ENCODE data around the gene COL23A1.

Gene COL23A1

DNA sequence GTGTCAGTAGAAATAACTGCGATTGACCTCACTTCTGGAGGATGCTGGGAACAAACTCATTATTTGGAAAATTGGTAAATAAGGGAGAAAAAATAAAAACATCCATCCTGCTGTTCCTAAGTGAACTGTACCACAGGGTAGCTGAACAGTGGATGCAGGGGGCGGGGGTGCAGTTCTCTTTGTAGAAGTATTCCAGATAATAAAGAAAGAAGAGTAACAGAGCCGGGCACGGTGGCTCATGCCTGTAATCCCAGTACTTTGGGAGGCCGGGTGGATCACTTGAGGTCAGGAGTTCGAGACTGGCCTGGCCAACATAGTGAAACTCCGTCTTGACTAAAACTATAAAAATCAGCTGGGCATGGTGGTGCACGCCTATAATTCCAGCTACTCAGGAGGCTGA, 132.1 kb downstream of the COL23A1 start:
- no peak for DNase-seq (ENCODE audit: low spot score)

DNA sequence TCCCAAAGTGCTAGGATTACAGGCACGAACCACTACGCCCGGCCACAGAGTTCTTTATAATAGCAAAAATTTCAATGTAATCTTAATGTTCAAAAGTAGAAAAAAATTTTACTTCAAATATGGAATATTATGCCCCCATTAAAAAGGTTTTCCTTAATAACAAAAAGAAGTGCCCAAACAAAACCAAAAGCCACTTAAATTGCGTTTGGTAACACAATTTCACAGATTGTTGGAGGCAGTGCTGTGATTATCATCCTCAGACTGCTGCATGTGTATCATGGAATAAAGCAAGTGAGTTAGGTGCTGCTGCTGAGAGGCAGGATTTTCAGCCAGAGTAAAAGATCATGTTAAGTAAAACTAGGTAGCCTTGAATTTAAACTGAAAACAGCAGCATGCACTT, 132.7 kb downstream of the COL23A1 start:
- DNase-seq (ENCODE audit: low spot score), result no peak

DNA sequence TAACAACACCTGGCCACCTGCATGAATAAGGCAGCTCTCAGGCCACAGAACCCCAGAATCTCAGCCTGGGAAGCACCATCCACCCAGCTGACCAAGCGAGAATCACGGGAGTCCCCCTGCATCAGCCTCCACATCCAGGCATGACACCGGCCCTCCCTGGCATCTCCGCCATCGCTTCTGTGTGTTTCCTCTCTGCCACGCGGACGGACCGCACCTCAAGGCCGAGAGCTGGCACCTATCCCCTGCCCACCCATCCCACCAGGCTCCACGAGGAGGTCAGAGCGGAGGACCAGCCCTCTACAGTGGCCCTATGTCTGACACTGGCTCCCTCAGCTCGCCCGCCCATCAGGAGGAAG, 134.7 kb downstream of the COL23A1 start:
- DNase-seq (ENCODE audit: low spot score), result no peak

DNA sequence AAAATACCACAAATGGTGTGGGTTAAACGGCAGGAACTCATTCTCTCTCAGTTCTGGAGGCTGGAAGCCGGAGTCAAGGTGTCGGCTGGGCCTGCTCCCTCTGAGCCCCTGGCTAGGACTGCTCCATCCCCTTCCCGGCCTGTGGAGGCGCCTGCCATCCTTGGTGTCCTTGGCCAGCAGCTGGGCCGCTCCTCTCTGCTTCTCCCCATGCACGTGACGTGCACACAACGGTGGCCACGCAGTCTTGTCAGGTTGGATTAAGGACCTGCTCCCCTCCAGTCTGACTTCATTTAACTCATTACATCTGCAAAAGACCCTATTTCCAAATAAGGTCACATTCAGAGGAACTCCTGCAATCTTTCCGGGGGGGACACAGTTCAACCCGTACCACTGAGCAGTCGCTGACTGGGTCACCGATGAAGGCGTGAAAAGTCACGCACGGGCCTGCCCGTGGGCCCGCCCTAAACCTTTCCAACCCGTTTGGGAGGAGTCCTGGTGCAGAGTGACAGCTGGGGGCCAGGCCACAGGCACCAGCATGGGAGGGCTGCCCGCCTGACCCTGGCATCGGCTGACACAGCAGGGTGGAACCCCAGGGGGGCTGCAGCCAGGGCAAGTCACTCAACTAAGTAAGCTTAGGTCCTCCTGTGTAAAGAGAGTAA, 135.2 kb downstream of the COL23A1 start:
- DNase-seq (ENCODE audit: low spot score), result no peak

DNA sequence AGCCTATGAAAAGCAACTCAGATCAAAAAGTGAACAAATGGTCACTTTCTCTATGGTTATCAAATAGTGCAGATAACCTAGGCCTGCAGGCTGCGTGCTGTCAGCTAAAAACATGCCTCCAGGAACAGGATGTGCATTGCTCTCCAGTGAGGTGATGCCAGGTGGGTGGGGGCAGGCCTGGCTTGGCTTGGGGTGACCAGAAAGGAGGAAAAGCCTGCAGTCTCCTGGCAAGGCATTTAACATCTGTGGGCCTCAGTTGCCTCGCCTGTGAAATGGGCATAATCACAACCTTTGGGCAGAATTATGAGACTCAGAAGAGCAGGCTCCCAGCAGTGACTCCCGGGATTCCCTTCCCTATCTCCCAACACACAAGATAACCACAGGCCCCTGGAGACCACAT, 135.9 kb downstream of the COL23A1 start:
- no peak for DNase-seq (ENCODE audit: low spot score)

DNA sequence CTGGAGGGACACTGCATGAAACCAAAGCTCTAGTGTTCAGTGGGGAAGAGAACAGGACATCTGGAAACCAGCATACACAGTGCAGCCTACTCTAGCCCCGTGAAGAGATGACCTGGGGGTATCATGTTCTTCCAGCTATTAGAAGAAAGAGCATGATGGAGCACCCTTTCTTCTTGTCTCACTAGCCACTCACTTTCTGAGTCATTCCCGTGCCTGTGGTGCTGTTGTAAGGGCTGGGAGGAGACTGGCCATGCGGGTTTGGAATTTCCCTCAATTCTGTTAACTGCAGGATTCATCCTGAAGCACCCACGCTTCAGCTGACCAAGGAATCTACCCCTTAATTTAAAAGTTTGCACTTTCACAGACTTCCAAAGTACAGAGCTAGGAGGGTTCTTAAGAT, 137.0 kb downstream of the COL23A1 start:
- DNase-seq (ENCODE audit: low spot score), result no peak

DNA sequence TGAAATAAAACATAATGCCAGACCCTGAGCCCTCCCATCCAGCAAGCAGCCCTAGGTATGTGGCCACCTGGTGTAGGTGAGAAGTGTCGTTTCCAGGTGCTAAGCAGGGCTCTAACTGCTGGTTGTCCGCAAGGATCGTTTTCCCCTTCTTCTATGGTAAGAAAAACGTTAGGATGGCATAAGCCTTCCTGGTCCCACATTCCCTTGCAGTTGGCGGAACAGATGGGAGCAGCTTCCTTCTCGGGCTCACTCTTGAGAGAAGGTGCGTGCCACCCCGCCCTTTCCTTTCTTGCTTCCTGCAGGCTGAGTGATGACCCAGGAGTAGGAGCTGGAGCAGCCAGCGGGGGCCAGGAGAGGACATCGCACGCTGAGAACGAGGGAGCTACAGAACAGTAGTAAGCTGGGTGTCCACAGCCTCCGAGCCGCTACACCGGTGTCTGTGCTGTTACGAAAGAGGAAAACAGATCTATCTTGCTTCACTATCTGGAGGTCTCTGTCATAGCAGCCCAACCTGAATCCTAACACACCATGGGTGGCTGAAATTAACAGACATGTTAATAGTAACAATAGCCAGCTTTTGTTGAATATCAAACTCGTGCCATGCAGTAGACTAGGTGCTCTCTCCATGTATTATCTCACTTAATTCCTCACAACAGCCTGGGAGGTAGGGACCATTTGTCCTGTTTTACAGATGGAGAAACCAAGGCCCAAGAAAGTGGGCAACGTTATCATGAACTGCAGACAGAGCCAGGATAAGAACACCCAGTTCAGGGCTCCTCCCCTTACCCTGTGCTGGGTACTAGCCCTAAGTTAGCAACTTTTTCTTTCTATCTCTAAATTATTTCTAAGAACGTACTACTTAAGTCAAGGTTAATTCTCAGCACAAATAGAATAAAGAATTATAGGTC, 139.8 kb downstream of the COL23A1 start:
- no peak for DNase-seq (ENCODE audit: low spot score)

DNA sequence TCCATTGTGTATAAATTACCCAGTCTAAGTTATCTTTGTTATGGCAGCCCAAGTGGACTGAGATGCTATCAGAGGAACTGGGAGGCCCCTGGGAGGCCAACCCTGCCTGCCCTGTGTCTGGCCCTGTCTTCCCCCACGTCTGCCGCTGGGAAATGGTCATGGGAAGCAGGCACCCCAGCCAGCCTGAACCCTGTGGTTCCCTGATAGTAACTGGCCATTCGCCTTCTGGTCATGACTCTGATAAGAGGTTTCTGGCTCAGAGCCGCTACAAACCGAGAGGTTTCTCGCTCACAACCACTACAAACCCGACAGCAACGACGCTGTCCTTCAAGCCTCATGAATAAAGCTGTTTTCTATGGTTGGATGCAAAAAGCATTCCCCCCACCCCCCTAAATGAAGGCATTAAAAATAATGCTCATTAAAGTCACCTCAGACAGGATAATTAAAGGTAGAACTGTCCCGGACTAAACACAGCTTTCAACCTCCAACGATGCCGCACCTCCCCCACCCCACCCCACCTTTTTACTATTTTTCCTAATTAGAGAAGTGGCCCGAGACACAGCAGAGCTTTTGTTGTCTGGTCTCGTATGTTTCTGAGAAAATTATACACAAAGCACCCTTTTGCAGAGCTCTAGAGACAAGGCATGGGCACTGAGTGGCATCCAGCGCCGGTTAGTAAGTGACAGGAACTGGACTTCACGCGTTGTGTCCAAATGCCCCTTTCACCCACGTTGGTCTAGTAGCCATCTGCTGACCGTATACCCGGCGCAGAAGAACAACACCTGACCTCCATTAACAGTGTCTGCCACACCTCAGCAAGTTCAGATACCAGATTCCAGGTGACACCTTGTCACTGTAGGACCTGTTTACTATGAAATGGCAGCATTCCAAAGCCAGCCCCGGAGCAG, 140.8 kb downstream of the COL23A1 start:
- DNase-seq (ENCODE audit: low spot score), result no peak

DNA sequence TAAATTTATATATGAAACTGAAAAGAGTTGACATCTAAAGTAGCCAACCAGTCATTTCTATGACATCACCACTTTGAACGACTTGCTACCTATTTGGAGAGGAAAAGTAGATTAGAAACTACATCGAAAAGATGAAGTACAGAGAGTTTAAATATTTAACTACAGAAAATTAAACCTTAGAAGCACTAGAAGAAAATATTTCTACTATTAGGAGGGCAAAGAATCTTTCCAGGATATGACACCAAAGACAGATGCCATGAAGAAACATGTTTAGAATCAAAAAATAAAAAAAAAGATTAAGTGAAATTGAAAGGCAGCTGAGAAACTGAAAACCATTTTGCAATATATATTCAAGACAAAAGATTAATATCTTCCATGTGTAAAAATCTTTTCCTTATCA, 144.7 kb downstream of the COL23A1 start:
- DNase-seq (ENCODE audit: low spot score), result no peak

DNA sequence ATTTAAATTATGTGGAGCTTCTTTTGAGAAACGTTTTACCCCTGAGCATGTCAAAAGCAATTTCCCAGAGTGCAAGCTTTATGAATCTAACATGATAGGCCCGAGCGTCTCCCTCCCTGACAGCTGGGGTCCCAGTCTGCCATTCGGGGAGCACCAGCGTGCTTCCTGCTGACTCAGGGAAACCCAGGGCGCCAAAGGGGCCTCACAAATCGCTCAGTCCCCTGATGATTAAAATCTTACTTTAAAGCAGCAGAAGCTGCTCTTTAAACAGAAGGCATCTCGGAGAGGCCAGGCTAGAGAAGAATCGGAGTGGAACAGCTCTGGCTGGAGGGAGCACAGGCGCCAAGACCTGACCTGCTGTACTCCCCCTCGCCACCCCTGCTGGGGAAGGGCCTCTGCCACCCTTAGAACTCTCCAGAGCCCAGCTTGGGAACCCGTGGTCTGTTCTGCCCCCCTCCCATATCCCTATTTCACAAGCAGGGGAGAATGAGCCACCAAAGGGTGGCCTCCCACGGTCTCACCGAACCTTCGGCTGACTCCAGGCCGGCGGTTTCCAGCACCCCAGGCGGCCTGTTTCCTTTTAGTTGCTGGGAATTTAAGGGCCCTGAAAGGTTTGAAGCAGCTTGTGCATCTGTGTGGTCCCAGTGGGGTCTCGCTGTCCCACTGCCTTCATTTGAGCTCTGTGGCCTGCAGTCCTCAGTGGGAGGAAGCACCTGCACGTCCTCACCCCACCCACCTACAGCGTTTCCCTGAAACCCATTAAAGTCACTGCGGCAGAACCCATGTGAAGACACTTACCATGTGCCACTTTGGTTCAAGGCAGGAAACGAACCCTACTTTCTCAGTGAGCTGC, 147.6 kb downstream of the COL23A1 start:
- no peak for DNase-seq (ENCODE audit: low spot score)

DNA sequence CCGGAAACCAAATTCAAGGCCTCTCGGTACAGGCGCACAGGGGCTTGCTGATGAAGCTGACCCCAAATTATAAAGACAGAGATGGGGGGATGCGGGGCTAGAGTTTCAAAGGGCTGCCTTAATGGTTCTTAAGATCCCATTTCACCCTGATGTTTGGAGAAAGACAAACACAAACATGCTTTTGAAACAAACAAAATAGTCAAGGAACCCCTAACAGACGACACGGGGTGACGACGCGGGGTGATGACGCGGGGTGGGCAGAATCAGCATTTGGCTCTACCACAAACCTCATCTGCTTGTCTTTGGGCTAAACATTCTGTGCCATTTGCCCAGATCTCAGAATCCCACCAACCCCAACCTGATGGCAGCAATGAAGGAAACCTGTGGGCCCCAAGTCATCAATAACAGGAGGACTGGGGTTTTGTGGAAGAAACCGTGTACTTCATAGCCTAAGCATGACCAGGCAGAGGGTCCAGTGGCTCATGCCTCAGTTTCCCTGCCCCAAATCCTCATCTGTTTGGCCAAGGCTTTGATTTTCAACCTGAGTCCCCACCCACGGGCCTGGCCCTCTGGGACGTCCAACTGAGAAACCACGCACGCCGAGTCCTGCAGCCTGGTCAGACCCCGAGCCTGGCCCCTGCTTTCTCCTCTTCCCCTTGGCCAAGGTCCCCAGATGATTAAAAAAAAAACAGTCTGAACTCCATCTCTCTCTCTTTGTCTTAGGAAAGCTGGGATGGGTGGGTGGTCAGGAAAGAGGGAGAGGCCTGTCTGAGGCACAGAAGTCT, 148.5 kb downstream of the COL23A1 start:
- DNase-seq (ENCODE audit: low spot score), result no peak

DNA sequence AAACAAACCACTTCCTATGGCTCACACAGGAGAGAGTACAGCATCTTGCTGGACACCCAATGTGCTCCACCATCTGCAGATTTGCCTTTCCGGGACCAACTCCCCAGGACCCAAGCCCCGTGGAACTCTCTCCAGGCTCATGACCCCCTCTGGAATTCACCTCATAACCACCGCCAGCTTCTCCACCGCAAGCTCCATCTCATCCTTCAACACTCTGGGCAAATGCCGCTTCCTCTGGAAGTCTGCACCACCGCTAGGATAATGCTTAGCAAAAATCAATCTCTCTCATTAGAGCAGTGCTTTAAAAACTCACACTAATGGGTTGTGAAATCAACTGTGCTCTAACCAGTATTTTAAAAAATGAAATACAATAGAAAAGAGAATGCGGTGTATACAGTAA, 150.0 kb downstream of the COL23A1 start:
- DNase-seq (ENCODE audit: low spot score), result no peak

DNA sequence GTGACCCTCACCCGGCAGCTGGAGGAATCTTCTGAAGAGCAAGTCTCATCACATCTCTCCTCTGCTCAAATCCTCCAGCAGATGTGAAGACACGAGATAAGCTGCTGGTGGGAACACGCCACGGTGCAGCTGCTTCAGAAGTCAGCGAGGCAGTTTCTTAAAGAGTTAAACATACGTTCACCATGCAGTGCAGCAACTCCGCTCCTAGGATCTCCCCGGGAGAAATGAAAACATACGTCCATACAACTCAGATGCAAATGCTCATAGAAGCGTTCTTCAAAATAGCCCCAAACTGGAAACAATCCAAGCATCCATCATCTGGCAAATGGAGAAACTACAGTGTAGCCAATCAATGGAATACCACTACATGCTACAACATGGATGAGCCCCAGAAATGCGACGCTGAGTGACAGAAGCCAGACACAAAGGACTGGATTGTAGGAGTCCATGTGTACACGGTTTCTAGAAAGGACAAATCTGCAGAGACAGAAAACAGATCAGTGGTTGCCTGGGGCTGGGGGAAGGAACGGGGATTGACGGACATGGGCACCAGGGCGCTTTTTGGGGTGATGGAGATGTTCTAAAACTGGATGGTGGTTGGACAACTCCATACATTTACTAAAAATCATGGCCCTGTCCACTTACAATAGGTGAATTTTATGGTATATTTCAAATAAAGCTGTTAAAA, 150.6 kb downstream of the COL23A1 start:
- DNase-seq (ENCODE audit: low spot score), result no peak

DNA sequence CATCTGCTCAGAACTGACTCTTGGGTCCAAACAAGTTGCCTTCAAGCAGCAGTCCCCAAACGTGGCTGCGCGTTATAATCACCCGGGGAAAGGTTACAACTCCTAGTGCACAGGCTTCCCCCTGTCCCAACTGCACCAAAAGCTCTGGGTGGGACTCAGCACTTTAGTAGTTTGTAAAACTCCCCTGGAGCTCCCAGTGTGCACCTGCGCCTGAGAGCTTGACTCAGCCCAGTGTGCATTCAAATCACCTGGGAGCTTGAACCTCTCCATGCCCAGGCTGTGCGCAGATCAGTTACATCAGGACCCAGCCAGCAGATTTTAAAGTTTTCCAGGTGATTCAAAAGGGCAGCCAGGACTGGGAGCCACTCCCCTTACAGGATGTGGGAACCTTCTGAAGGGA, 151.4 kb downstream of the COL23A1 start:
- no peak for DNase-seq (ENCODE audit: low spot score)

DNA sequence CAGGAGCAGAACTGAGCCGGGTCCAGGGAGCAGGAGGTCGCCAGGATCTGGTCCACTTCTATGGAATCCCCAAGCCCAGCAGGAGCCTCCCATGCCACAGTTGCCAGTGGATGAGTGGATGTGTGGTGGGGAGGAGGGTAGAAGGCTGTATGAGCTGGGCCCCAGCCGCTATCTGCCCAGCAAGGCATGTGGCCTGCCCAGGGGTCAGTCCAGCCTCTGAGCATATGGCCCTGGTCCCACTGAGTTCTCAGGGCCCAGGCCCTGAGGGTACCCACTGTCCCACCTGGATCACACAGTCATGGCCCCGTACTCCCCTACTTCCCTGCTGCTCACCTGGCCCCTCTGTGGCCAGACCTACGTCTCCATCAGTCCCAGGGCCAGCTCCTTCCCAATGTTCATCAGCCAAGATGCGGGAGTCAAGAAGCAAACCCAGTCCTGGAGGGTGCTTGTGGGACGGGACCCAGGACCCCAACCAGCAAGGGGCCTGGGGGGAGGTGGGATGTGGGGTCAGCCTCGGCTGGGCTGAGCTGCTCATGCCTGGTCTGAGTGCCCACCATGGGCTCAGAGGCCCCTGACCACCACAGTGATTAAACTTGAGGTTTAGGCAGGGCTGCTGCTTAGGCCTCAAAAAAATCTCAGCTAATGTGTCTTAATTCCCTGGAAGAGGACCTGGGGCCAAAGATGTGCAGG, 152.7 kb downstream of the COL23A1 start:
- no peak for DNase-seq (ENCODE audit: low spot score)

DNA sequence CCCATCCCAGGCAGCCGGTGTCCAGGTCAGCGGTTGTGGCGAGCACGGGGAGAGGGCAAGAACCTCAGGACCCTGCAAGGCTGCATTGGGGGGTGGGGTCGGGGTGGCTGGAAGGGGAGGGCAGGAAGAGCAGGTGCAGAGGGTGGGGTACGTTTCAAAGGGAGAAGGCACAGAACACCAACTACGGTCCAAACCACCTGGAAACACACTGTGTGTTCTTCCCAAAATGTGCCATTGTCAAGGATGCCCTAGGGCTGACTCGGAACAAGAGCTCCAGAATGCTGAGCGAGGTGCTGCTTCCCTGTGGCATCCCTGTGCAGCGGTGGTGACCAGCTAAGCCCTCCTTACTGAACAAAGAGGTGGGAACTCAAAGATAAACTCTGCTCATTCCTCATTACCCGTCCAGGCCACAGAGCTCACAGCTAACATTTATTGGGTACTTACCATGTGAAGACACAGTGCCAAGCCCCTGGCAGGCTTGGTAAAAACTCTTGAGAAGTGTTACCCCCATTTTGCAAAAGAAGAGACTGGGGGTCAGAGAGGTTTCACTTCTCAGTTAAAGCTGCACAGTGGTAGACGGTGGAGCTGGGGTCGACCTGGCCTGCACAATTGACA, 153.8 kb downstream of the COL23A1 start:
- no peak for DNase-seq (ENCODE audit: low spot score)

DNA sequence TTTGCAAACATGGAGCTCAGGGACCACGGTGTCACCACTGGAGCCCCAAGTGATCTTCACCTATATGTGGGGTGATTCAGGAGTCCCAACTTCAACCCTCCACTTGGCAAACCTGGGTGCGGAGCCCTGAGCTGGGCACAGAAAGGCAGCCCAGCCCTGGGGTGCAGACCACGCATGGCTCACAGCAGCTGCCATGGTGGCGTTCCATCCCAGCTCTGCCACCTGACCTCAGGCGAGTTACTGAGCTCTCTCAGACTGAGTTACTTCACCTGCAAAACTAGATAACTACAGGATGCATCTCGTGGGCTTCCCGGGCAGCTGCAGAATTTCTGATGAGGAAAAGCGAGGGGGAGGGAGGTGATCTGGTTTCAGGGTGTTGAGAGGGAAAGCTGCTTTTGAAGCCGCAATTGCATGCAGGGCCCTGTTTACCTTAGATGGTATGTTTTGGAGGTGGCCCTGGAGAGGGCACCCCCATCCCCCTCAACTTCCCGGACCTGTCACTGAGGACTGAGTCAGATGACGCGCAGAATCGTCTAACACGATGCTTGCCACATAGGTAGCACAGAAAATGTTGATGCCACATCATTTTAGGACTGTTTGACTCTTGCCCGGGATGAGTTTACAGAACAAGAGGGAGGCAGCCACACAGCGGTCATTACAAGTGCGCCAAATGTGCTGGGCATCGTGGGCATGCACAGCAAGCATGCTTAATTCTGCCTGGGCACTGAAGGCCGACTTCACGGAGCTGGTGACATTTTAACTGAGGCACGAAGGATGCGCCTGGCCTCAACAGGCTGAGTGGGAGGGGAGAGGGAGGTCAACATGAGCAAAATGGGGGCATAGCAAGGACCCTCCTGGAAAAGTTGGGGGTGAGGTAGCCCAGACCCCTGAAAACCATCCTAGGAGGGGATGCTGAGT, 154.6 kb downstream of the COL23A1 start:
- DNase-seq (ENCODE audit: low spot score), result no peak

DNA sequence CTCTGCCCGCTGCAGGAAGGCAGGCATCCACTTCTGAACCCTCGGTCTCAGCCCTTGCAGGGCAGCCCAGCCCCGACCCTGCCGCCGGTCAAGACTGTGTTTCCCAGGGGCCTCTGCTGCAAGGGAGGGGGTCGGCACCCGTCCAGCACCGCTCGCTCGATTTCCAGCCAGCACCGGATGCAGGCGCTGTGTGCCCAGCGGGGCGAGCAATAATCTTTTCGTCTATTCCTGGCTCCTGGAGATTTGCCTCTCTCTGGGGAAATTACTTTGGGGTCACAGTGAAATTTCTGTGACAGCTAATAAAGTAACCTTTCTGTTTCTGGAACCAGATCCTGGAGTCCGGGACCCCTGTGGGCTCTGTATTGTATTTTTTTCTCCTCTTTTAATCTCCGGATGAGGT, 155.3 kb downstream of the COL23A1 start:
- DNase-seq (ENCODE audit: low spot score), result no peak

All from activated CD4-positive, alpha-beta T cell treated with anti-CD3 and anti-CD28 coated beads, Interleukin-2, Interleukin-4, amounts not matched to agents 100 ng/mL and 50 ng/mL, durations not matched to agents 16 hours and 8 hours (primary cell).